Urothelium cell line (cell line): ENCODE measurements around the gene RSPH1.
A peak's percentile ranks its signal among the peaks of the same experiment; 100 is the strongest.

Source experiments
- DNase-seq: peaks from one replicate; pipeline ENCODE4 v3.0.0; 2011; ENCODE audit warnings: low spot score, mixed read lengths
- FAIRE-seq: peaks from 2 replicates; lab custom pipeline; 2011; peaks lifted over from hg19 to GRCh38; lab: Jason Lieb, UNC

The RSPH1 gene

GRCh38 chr21:42532466-42533181, 36.6 kb upstream of the RSPH1 start:
- DNase-seq, result no peak
- FAIRE-seq, result no peak

- no peak for FAIRE-seq
- no peak for DNase-seq
Observed at GRCh38 chr21:42531771-42532170, 35.7 kb upstream of the RSPH1 start.

GRCh38 chr21:42530167-42530518, 34.1 kb upstream of the RSPH1 start:
- DNase-seq (no peak), FAIRE-seq (no peak)

- no peak for FAIRE-seq
- no peak for DNase-seq
Observed at GRCh38 chr21:42527489-42528158, 31.6 kb upstream of the RSPH1 start.

DNA sequence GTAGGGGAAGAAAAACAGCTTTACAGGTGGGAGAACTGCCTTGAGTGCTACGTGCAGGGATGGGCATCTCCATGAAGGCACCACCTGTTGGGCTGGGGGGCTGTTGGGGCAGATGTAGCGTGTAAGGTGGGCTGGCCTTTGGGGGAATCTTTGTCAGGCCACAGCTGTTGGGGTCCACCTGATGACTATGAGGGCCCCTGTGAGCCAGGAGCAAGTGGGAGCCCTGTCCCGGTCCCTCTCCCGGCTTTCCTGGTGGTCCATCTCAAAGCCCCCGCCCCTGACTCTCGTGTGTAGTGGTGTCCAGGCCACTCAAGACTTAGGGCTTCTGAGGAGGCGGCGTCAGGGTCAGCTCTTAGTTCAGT, 31.1 kb upstream of the RSPH1 start:
- FAIRE-seq, result no peak
- no peak for DNase-seq

GRCh38 chr21:42526379-42526727, 30.3 kb upstream of the RSPH1 start:
- no peak for DNase-seq
- FAIRE-seq, result no peak

DNA sequence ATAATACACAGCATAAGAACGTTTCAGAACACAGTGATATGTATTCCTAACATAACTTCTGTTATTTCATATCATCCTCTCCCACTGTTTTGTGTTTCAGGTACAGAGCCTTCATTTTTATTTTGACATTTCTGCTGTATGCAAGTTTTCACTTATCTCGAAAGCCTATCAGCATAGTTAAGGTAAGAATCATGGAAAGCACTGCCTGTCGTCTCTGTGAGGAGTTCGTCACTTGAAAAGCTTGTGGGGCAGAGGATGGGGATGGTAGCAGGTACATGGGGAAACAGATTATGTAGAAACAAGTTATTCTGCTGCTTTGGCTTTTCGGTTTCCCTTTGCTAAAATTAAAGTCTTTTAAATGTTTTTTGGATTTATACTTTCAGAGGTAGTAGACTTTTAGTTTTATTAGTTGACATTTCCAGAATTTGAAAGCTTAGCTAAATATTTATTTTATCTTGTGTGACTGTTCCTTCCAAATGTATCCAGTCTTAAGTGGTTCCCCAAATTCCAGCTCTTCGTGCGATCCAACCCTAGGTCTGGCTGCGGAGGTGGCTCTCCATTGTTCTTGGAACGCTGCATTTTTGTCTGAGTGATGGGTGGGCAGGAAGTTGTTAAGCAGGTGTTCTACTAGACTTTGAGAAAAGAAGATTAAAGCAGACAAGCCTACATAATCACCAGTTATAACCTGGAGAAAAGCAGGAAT, 29.8 kb upstream of the RSPH1 start:
- DNase-seq, result no peak
- no peak for FAIRE-seq

DNA sequence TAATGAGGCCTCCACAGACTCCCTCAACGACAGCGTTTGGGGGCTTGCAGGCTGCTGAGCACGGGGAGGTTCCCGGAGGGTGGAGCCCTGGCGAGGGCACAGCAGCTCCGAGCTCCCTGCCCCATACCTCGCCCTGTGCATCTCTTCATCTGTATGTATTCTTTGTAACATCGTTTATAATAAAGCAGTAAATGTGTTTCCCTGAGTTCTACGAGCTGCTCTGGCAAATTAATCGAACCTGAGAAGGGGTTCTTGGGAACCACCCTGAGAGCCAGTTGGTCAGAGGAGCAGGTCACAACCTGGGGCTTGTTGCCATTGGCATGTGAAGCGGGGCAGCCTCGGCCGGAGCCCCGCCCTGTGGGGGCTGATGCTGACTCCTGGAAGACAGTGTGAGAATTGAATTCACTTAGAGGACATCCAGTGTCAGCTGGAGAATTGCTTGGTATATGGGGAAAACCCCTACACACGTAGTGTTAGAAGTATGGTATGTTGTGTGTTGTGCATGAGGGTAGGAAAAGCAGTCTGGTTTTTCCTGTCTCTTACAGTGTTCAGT, 29.1 kb upstream of the RSPH1 start:
- no peak for FAIRE-seq
- DNase-seq, result no peak

- DNase-seq (no peak), FAIRE-seq (no peak)
Observed at GRCh38 chr21:42524341-42525028, 28.5 kb upstream of the RSPH1 start.

GRCh38 chr21:42523941-42524340, 27.9 kb upstream of the RSPH1 start:
- FAIRE-seq, result no peak
- DNase-seq, result no peak

DNA sequence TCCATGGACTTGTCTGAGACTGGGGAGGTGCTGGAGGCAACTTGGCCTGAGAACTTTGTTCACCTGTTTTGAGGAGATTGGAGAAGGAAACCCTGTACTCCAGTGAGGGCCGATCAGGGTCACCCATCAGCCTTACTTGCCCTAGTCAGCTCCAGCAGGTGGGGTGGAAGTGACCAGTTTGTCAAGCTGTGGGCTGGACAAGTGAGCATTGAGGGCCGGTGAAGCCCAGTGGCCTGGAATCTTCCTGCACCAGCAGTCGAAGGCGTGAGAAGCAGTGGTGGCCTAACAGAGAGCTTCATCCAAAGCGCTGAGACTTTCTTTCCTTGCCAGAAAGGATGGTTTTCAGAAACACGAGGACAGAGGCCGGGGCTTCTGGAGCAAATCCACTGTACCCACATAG, 27.2 kb upstream of the RSPH1 start:
- FAIRE-seq (no peak), DNase-seq (no peak)

GRCh38 chr21:42522771-42523170, 26.7 kb upstream of the RSPH1 start:
- DNase-seq (no peak), FAIRE-seq (no peak)

- FAIRE-seq (no peak), DNase-seq (no peak)
Observed at GRCh38 chr21:42522271-42522670, 26.2 kb upstream of the RSPH1 start.

- no peak for FAIRE-seq
- no peak for DNase-seq
Observed at GRCh38 chr21:42521805-42522204, 25.8 kb upstream of the RSPH1 start.

GRCh38 chr21:42521384-42521783, 25.4 kb upstream of the RSPH1 start:
- no peak for FAIRE-seq
- no peak for DNase-seq

DNA sequence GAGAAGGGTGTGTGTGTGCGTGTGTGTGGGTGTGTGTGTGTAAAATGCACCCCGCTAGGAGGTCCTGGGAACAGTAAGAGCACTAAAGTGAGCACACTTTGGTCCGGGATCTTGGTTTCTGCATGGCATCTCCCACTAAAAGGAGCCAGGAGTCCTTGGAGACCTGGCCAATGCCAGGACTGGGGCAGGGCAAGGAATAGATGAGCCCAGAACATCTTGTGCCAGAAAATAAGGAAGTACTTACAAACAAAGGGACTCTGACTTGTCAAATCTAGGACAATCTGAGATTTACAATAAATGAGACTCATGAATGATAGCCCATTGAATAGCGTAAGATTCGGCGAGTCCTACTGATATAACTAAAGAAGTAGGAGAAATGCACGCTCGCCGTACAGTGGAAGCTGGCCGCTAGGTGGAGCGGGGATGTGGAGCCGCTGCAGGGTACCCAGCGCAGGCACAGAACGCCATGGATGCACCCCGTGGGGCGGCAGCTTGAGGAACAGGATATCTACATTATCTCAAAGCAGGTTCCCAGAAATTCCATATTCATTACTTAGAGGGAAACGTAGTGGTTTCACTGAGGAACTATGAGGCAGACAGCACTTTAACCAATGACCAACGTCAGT, 24.7 kb upstream of the RSPH1 start:
- FAIRE-seq (no peak), DNase-seq (no peak)

GRCh38 chr21:42518626-42519025, 22.6 kb upstream of the RSPH1 start:
- DNase-seq (no peak), FAIRE-seq (no peak)

- no peak for FAIRE-seq
- peak; percentile 77 for DNase-seq
Observed at GRCh38 chr21:42518215-42518614, 22.2 kb upstream of the RSPH1 start.

DNA sequence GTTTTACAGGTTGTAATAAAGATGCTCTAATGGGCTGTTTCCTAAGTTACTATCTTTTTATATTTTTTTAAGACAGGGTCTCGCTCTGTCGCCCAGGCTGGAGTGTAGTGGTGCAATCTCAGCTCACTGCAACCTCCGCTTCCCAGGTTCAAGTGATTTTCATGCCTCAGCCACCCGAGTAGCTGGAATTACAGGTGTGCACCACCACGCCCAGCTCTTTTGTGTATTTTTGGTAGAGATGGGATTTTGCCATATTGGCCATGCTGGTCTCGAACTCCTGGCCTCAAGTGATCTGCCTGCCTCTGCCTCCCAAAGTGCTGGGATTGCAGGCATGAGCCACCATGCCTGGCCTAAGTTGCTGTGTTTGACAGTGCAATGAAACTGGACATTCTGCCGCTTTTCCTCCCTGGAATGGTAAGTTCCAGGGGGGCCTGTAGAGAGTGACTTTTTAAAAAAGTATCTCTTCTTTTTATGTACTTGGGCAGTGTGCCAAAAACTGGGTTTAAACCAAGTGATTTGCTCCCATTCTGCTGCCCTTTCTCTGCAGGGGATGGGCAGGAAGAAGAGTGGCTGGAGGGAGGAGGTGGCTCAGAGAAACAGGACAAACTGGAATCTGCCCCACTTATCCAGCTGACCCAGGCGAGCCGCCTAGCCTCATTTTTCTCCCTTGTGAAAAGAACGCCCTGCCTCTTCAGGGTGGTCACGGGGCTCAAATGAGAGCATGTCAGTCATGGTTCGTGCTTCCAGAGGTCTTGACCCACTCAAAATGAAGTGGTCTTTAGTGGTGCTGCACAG, 19.9 kb upstream of the RSPH1 start:
- DNase-seq (no peak), FAIRE-seq (no peak)

- DNase-seq, result no peak
- FAIRE-seq, result no peak
Observed at GRCh38 chr21:42514883-42515228, 18.8 kb upstream of the RSPH1 start.
